Mesenchymal stem cell (in vitro differentiated cells and primary cell): ENCODE measurements around the gene KIF21A.

ENCODE experiments used
- DNase-seq: peaks from one replicate; pipeline ENCODE4 v3.0.0-alpha.2; 2013
- H2AFZ ChIP-seq: one replicate; pipeline ENCODE4 v1.6.1; 2013; ENCODE audit warnings: low read depth, mild to moderate bottlenecking, control low read depth, inconsistent platforms, low read length, moderate library complexity
- H2AK5ac ChIP-seq: 2 replicates; pipeline ENCODE4 v1.6.1; 2013; ENCODE audit warnings: low read length, moderate library complexity, mild to moderate bottlenecking, inconsistent platforms; ENCODE audit not compliant: severe bottlenecking
- H2BK120ac ChIP-seq: one replicate; pipeline ENCODE4 v1.6.1; 2013; ENCODE audit warnings: low read depth, mild to moderate bottlenecking, inconsistent platforms, low read length, moderate library complexity
- H2BK12ac ChIP-seq, 2 experiments: one replicate each; pipeline ENCODE4 v1.6.1; 2013; ENCODE audit warnings: inconsistent platforms in 2 of 2, low read length in 2 of 2, mild to moderate bottlenecking in 2 of 2, moderate library complexity in 2 of 2, control low read depth in 1 of 2
- H2BK15ac ChIP-seq: one replicate; pipeline ENCODE4 v1.6.1; 2013; ENCODE audit warnings: mild to moderate bottlenecking, low read depth, inconsistent platforms; ENCODE audit not compliant: poor library complexity, severe bottlenecking
- H2BK5ac ChIP-seq: 2 replicates; pipeline ENCODE4 v1.6.1; 2013; ENCODE audit warnings: low read depth, mild to moderate bottlenecking, low read length, control low read depth, inconsistent platforms; ENCODE audit not compliant: poor library complexity, severe bottlenecking
- H3K14ac ChIP-seq, 2 experiments: one replicate each; pipeline ENCODE4 v1.6.1; 2013; ENCODE audit warnings: inconsistent platforms in 2 of 2, low read length in 2 of 2, control low read depth in 1 of 2, mild to moderate bottlenecking in 1 of 2, moderate library complexity in 1 of 2
- H3K18ac ChIP-seq, 2 experiments: one replicate each; pipeline ENCODE4 v1.6.1; 2013; ENCODE audit warnings: inconsistent platforms in 2 of 2, low read length in 2 of 2, control low read depth in 1 of 2, low read depth in 1 of 2, mild to moderate bottlenecking in 1 of 2
- H3K23ac ChIP-seq, 2 experiments: one replicate each; pipeline ENCODE4 v1.6.1; 2013; ENCODE audit warnings: inconsistent platforms in 2 of 2, low read length in 2 of 2, mild to moderate bottlenecking in 2 of 2, moderate library complexity in 2 of 2, control low read depth in 1 of 2
- H3K27ac ChIP-seq: 2 replicates; pipeline ENCODE4 v1.5.1; 2013; ENCODE audit warnings: mild to moderate bottlenecking, moderate library complexity, low read length, control low read depth, inconsistent platforms; ENCODE audit not compliant: poor library complexity, severe bottlenecking
- H3K27me3 ChIP-seq, 2 experiments: 2 replicates each; pipeline versions ENCODE4 v1.6.1 to v1.7.0; 2013; ENCODE audit warnings: low read length in 2 of 2, mild to moderate bottlenecking in 2 of 2, moderate library complexity in 2 of 2, control low read depth in 1 of 2, inconsistent platforms in 1 of 2; ENCODE audit not compliant: control insufficient read depth in 1 of 2, insufficient read depth in 1 of 2
- H3K36me3 ChIP-seq, 2 experiments: 2 replicates each; pipeline versions ENCODE4 v1.6.1 to v1.7.0; 2013; ENCODE audit warnings: low read length in 2 of 2, control low read depth in 1 of 2, inconsistent platforms in 1 of 2, low read depth in 1 of 2, mild to moderate bottlenecking in 1 of 2; ENCODE audit not compliant: insufficient read depth in 2 of 2, control insufficient read depth in 1 of 2
- H3K4ac ChIP-seq, 2 experiments: one replicate each; pipeline ENCODE4 v1.6.1; 2013; ENCODE audit warnings: inconsistent platforms in 2 of 2, low read length in 2 of 2, mild to moderate bottlenecking in 2 of 2, moderate library complexity in 2 of 2, control low read depth in 1 of 2, low read depth in 1 of 2
- H3K4me1 ChIP-seq: 2 replicates; pipeline ENCODE4 v1.6.1; 2013; ENCODE audit warnings: low read depth, low read length, control low read depth; ENCODE audit not compliant: control insufficient read depth, insufficient read depth
- H3K4me2 ChIP-seq: 2 replicates; pipeline ENCODE4 v1.6.1; 2013; ENCODE audit warnings: low read length, mild to moderate bottlenecking, inconsistent platforms; ENCODE audit not compliant: poor library complexity, severe bottlenecking
- H3K4me3 ChIP-seq, 2 experiments: 2 replicates each; pipeline versions ENCODE4 v1.5.1 to v1.7.0; 2013; ENCODE audit warnings: low read length in 2 of 2, mild to moderate bottlenecking in 2 of 2, control low read depth in 1 of 2, low read depth in 1 of 2; ENCODE audit not compliant: insufficient read depth in 1 of 2
- H3K79me1 ChIP-seq: replicated peaks from 2 replicates; pipeline ENCODE4 v1.6.1; 2013; ENCODE audit warnings: mild to moderate bottlenecking, control low read depth, low read length, inconsistent platforms; ENCODE audit not compliant: poor library complexity, severe bottlenecking
- H3K9ac ChIP-seq: 2 replicates; pipeline ENCODE4 v1.7.0; 2013; ENCODE audit warnings: mild to moderate bottlenecking, low read length, moderate library complexity
- H3K9me3 ChIP-seq: 2 replicates; pipeline ENCODE4 v1.7.0; 2013; ENCODE audit warnings: mild to moderate bottlenecking, low read length; ENCODE audit not compliant: control insufficient read depth
- H4K8ac ChIP-seq: one replicate; pipeline ENCODE4 v1.6.1; 2013; ENCODE audit warnings: inconsistent platforms, mild to moderate bottlenecking, low read length, moderate library complexity
- H4K91ac ChIP-seq: one replicate; pipeline ENCODE4 v1.6.1; 2013; ENCODE audit warnings: mild to moderate bottlenecking, low read length, inconsistent platforms
- WGBS: methylation state at CpG from one replicate; pipeline ENCODE4 v1.1.7; 2013; ENCODE audit warnings: mixed read lengths; 5-methylcytosine and 5-hydroxymethylcytosine counted together

KIF21A gene

GRCh38 chr12:39359645-39360044 lies 83.3 kb downstream of the KIF21A start:
- no peaks in the 10 kb centered on the region for H3K9me3 ChIP-seq
- DNase-seq: no peak
- no peak overlapping the region for H3K14ac ChIP-seq
- H3K27me3 ChIP-seq: no peaks in the 10 kb centered on the region
- H2BK5ac ChIP-seq: no peak overlapping the region
- H2BK12ac ChIP-seq: no peak overlapping the region
- no peak overlapping the region for H3K18ac ChIP-seq
- H2AK5ac ChIP-seq: no peak overlapping the region
- no peak overlapping the region for H3K27ac ChIP-seq
- H3K36me3 ChIP-seq: no peaks in the 10 kb centered on the region
- H4K91ac ChIP-seq: no peak overlapping the region
- no peak overlapping the region for H4K8ac ChIP-seq
- H3K4me1 ChIP-seq: no peaks in the 10 kb centered on the region
- H3K4me3 ChIP-seq: no peak overlapping the region
- no peak overlapping the region for H3K4me2 ChIP-seq
- H3K9ac ChIP-seq: no peak overlapping the region
- no peak overlapping the region for H3K23ac ChIP-seq
- H3K79me1 ChIP-seq: no peaks in the 10 kb centered on the region
- H2BK15ac ChIP-seq: no peak overlapping the region
- no peak overlapping the region for H2BK120ac ChIP-seq
- WGBS: 100% methylated on average over 1 of the region's 2 CpGs
- no peak overlapping the region for H2AFZ ChIP-seq
- H3K4ac ChIP-seq: no peak overlapping the region

- Histone ChIP-seq H2BK5ac (no peak overlapping the region), H2AK5ac (no peak overlapping the region), H3K36me3 (no peaks in the 10 kb centered on the region), H3K4ac (no peak overlapping the region), H3K4me3 (no peak overlapping the region), H3K9ac (no peak overlapping the region), H3K14ac (no peak overlapping the region), H2AFZ (no peak overlapping the region), H3K23ac (no peak overlapping the region), H2BK120ac (no peak overlapping the region), H2BK12ac (no peak overlapping the region), H4K91ac (no peak overlapping the region), H2BK15ac (no peak overlapping the region), H3K4me2 (no peak overlapping the region), H3K4me1 (no peaks in the 10 kb centered on the region), H3K79me1 (no peaks in the 10 kb centered on the region), H3K9me3 (no peaks in the 10 kb centered on the region), H4K8ac (no peak overlapping the region), H3K18ac (no peak overlapping the region), H3K27ac (no peak overlapping the region), H3K27me3 (no peaks in the 10 kb centered on the region)
- 97% methylated on average over 2 of the region's 3 CpGs for WGBS
- no peak for DNase-seq
Observed at GRCh38 chr12:39357041-39357440, 85.9 kb downstream of the KIF21A start.

- H3K4ac ChIP-seq: no peak overlapping the region
- no peak overlapping the region for H2BK15ac ChIP-seq
- no peak overlapping the region for H4K91ac ChIP-seq
- H4K8ac ChIP-seq: no peak overlapping the region
- H3K4me1 ChIP-seq: no peaks in the 10 kb centered on the region
- no peaks in the 10 kb centered on the region for H3K9me3 ChIP-seq
- H3K79me1 ChIP-seq: no peaks in the 10 kb centered on the region
- no peak overlapping the region for H2AFZ ChIP-seq
- no peaks in the 10 kb centered on the region for H3K36me3 ChIP-seq
- no peak overlapping the region for H3K14ac ChIP-seq
- no peak overlapping the region for H2BK5ac ChIP-seq
- H2BK120ac ChIP-seq: no peak overlapping the region
- H3K18ac ChIP-seq: no peak overlapping the region
- no peak for DNase-seq
- no peaks in the 10 kb centered on the region for H3K27me3 ChIP-seq
- H3K23ac ChIP-seq: no peak overlapping the region
- H3K27ac ChIP-seq: no peak overlapping the region
- no peak overlapping the region for H2AK5ac ChIP-seq
- H3K9ac ChIP-seq: no peak overlapping the region
- H3K4me2 ChIP-seq: no peak overlapping the region
- H3K4me3 ChIP-seq: no peak overlapping the region
- H2BK12ac ChIP-seq: no peak overlapping the region
- 97% methylated on average over 3 of the region's 3 CpGs for WGBS
Observed at GRCh38 chr12:39355841-39356240, 87.1 kb downstream of the KIF21A start.

GRCh38 chr12:39354955-39355354 lies 88.0 kb downstream of the KIF21A start:
- Histone ChIP-seq H2AFZ (no peak overlapping the region), H3K4me3 (no peak overlapping the region), H3K23ac (no peak overlapping the region), H3K27me3 (no peaks in the 10 kb centered on the region), H3K27ac (no peak overlapping the region), H4K8ac (no peak overlapping the region), H2BK12ac (no peak overlapping the region), H2BK120ac (no peak overlapping the region), H3K79me1 (no peaks in the 10 kb centered on the region), H2BK5ac (no peak overlapping the region), H3K36me3 (no peaks in the 10 kb centered on the region), H4K91ac (no peak overlapping the region), H3K4ac (no peak overlapping the region), H3K4me1 (no peaks in the 10 kb centered on the region), H2AK5ac (no peak overlapping the region), H3K9me3 (no peaks in the 10 kb centered on the region), H3K14ac (no peak overlapping the region), H2BK15ac (no peak overlapping the region), H3K4me2 (no peak overlapping the region), H3K18ac (no peak overlapping the region), H3K9ac (no peak overlapping the region)
- DNase-seq: no peak
